Mammary epithelial cell (primary cell): Measurements from ENCODE around the gene JAG1.

Experiments used
- CTCF ChIP-seq, 2 donors: IDR thresholded peaks in 1 of 2; conservative IDR thresholded peaks in 1 of 2; 2 replicates each; pipeline ENCODE4 v1.5.1; 2011 to 2012; ENCODE audit warnings: inconsistent platforms in 2 of 2, low read length in 2 of 2, mild to moderate bottlenecking in 2 of 2, control low read depth in 1 of 2, low read depth in 1 of 2; ENCODE audit not compliant: insufficient read depth in 1 of 2; ENCODE audit errors: extremely low read depth in 1 of 2
- EZH2 ChIP-seq: IDR thresholded peaks from 2 replicates; pipeline ENCODE4 v1.6.1; 2012; ENCODE audit warnings: low read length, inconsistent platforms, borderline replicate concordance

GRCh38 chr20:10683537-10683936 lies 9.7 kb upstream of the JAG1 start:
- TF ChIP-seq CTCF (conservative IDR thresholded peaks at IDR 0.05 in 1 of 2, IDR thresholded peaks at IDR 0.05 in 1 of 2; ENCODE audit: extremely low read depth in 1 of 2, insufficient read depth in 1 of 2, low read depth in 1 of 2, low read length in 2 of 2) (no peak), EZH2 (no peak)
